DMS79 treated with DMSO at 0.1 percent for 48 hours (cell line): ENCODE data around the gene APBA3.

ENCODE experiments used
- DNase-seq: peaks from one replicate; lab custom pipeline; 2025; lab: John Stamatoyannopoulos, UW

The APBA3 gene

DNA sequence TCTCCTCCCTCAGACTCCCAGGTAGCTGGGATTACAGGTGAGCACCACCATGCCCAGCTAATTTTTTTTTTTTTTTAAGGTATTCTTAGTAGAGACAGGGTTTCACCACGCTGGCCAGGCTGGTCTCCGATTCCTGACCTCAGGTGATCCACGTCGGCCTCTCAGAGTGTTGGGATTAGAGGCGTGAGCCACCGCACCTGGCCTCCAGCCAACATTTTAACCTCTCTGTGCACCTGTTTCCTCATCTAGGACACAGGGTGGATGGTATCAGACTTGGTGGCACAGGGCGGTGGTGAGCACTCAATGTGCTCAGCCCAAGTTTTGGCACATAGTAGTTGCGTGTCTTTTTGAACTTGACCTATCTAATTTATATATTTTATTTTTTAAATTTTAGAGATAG is 12.5 kb downstream of the APBA3 start:
- no peak for DNase-seq

DNA sequence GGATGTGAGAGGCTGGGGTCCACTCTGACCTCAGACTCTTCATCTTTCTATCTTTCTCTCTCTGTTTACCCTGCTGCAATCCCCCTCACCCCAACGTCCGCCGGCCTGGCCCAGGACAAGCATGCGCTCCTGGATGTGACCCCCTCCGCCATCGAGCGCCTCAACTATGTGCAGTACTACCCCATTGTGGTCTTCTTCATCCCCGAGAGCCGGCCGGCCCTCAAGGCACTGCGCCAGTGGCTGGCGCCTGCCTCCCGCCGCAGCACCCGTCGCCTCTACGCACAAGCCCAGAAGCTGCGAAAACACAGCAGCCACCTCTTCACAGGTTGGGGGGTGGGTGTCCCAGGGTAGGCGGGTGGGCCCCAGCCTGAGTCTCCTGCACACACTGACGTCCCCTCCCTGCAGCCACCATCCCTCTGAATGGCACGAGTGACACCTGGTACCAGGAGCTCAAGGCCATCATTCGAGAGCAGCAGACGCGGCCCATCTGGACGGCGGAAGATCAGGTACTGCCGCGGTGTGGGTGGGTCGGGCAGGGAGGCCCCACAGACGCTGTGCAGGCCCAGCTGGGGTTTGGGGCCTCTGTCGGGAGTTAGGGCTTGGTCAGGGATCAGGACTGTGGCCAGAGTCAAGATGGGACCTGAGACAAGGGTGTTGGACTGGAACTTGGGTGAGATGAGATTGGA is 15.0 kb downstream of the APBA3 start:
- no peak for DNase-seq

DNA sequence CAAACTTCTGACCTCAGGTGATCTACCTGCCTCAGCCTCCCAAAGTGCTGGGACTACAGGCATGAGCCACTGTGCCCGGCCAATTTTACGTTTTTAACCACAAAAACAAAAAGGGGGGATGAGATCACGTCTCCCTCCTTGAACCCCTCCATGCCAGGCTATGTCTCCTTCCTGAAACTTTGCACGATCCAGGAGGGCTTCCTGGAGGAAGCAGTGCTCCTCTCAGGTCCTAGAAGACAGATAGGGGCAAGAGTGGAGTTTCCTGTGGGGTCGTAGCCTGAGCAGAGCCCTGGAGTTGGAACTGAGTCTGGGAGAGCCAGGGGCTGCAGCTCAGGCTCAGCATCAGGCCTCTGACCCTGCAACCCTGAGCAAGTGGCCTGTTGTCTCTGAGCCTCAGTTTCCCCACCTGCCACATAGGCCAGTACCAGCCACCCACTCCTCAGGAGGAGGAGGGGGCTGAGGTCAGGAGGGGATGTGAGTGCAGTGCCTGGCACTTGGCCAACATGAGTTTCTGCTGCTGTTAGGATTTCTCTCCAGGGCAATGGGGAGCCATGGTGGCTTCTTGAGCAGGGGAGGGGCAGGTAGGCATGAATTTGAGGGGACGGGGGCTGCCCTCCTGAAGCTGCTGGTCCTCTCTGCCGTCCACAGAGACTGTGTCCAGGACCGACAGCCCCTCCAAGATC is 16.0 kb downstream of the APBA3 start:
- DNase-seq, result no peak

DNA sequence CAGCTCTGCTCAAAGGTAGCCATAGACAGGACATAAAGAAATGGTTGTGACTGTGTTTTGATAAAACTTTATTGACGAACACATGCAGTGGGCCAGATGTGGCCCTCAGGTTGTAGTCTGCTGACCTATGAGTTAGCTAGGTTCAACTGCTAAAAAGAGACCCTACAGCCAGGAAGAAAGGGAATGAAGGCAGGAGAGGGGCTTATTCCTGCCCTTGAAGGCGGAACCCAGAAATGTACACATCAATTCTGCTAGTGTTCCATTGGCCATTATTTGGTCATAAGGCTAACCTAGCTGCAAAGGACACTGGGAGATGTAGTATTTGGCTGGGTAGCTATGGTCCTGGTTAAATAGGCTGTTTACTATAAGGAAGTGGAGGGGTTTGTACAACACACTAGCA is 18.0 kb downstream of the APBA3 start:
- no peak for DNase-seq

DNA sequence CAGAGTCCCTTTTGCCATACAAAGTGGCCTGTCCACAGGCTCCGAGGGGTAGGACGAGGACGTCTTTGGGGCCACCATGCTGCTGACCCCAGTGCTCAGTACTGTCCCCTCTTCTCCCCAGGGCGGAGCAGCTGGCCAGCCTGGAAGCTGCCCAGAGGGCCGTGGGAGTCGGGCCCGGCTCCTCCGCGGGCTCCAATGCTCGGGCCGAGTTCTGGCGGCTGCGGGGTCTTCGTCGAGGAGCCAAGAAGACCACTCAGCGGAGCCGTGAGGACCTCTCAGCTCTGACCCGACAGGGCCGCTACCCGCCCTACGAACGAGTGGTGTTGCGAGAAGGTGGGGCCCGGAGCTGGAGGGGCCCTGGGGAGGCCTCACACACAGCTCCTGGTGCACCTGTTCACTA is 21.1 kb downstream of the APBA3 start:
- no peak for DNase-seq

DNA sequence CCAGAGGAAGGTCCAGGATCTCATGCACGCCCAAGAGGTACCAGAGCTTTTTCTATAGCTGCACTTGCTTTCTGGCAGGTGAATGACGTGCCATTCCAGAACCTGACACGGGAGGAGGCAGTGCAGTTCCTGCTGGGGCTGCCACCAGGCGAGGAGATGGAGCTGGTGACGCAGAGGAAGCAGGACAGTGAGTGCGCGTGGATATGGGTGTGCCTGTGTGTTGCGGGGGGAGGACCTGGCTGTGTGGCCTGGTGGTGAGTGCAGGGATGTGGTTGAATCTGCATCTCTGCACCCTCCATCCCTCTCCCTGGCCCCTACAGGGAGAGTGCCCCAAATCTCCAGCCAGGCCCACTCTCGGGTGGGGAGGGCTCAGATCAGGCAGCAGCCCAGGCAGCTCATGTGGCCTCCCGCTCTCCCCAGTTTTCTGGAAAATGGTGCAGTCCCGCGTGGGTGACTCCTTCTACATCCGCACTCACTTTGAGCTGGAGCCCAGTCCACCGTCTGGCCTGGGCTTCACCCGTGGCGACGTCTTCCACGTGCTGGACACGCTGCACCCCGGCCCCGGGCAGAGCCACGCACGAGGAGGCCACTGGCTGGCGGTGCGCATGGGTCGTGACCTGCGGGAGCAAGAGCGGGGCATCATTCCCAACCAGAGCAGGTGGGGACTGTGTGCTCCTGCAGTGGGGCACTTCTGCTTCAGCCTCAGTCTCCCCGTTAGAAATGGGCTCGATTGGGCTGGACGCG is 22.8 kb downstream of the APBA3 start:
- no peak for DNase-seq

DNA sequence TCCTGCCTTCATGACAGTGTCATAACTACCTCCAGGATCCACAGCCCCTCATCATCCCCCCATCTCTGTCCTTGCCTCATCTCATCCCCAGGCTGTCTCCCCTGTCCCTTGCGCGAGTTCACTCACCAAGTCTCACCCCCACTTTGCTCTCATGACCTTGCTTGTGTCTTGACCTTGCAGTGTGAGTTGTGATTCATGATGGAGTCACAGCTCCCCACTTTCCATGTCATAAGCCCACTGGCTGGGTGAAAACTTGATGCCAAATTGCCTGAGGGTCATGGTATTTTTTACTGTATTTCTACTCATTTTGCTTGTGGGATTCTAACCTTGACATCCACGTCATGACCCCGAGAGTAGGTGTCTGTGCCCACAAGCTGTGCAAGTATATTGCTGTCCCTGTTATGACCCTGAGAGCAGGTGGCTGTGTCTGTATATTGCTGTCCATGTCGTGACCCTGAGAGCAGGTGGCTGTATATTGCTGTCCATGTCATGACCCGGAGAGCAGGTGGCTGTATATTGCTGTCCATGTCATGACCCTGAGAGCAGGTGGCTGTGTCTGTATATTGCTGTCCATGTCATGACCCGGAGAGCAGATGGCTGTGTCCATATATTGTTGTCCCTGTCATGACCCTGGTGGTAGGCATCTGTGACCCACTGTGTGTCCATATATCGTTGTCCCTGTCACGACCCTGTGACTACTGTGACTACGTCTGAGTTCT is 23.8 kb downstream of the APBA3 start:
- DNase-seq, result no peak

DNA sequence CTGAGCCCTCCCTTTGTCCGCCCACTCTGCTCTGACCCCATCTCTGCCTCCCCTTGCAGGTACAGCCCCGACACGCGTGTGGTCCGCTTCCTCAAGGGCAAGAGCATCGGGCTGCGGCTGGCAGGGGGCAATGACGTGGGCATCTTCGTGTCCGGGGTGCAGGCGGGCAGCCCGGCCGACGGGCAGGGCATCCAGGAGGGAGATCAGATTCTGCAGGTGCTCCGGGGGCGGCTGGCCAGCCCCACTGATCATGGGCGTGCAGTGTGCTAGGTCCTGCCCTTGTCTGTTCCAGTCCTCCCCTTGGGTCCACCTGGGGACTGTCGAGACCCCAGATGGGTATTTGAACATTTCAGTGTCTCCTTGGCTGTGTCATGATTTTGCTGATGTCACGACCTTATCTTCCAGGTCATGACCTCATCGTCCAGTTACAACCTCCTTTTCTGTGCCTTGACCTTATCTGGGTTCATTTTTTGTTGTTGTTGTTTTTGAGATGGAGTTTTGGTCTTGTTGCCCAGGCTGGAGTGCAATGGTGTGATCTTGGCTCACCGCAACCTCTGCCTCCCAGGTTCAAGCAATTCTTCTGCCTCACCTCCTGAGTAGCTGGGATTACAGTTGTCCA is 25.3 kb downstream of the APBA3 start:
- DNase-seq, result no peak

DNA sequence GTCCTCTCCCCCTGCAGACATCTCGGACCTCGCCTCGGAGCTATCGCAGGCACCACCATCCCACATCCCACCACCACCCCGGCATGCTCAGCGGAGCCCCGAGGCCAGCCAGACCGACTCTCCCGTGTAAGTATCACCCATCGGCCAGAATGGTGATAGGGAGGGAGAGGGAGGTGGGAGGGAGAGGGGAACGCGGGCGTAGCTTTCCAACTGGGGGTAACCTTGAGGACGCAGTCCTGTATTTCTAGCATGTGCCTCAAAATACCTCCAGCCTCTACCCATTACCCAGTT is 27.2 kb downstream of the APBA3 start:
- no peak for DNase-seq

DNA sequence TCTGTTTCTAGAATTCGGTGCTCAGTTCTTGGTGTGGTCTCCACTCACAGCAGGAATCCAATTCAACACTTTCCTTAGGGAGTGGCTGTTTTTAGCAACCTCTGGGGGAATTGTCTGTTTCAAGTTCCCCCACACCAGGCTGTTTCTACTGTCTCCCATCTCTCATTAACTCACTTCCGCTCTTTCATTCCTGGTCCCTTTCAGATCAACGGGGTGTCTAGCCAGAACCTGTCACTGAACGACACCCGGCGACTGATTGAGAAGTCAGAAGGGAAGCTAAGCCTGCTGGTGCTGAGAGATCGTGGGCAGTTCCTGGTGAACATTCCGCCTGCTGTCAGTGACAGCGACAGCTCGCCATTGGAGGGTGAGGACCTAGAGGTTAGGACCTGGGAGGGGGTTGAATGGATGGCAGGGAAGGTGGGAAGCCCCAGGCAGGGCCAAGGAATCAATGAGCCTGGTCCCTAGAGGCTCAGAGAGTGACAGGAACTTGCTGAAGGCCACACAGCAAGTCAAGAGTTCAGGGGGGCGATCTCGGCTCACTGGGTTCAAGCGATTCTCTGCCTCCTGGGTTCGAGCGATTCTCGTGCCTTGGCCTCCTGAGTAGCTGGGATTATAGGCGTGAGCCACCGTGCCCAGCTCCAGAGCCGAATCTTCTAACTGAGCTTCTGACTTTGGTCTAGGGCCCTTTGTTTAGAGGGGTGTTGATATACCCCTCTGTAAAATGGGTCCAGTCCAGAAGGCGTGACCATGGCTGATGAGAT is 27.8 kb downstream of the APBA3 start:
- DNase-seq, result no peak

DNA sequence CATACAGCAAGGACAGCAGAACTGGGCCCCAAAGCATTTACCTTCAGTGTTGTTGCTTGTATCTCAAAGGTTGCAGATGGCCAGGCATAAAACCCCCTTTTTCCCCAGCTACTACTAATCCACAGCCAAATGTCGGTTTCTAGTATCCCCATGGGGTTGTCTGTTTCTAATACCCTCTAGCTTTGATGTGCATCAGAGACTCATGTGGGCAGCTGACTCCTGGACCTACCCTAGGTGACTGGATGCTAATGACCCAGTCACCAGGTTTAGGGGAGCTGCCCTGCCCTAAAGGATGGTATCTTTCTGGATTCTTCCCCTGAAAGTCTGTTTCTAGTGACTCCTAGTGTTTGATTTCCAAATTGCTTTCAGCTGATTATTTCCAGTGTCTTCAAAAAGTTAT is 29.4 kb downstream of the APBA3 start:
- no peak for DNase-seq

DNA sequence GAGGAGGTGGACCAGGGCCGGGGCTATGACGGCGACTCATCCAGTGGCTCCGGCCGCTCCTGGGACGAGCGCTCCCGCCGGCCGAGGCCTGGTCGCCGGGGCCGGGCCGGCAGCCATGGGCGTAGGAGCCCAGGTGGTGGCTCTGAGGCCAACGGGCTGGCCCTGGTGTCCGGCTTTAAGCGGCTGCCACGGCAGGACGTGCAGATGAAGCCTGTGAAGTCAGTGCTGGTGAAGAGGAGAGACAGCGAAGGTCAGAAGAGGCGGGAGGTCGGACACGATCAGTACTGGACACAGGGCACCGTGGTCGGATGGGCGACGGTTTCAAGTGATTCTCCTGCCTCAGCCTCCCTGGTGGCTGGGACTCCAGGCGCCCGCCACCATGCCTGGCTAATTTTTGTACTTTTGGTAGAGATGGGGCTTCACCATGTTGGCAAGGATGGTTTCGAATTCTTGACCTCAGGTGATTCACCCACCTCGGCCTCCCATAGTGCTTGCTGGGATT is 31.0 kb downstream of the APBA3 start:
- no peak for DNase-seq

DNA sequence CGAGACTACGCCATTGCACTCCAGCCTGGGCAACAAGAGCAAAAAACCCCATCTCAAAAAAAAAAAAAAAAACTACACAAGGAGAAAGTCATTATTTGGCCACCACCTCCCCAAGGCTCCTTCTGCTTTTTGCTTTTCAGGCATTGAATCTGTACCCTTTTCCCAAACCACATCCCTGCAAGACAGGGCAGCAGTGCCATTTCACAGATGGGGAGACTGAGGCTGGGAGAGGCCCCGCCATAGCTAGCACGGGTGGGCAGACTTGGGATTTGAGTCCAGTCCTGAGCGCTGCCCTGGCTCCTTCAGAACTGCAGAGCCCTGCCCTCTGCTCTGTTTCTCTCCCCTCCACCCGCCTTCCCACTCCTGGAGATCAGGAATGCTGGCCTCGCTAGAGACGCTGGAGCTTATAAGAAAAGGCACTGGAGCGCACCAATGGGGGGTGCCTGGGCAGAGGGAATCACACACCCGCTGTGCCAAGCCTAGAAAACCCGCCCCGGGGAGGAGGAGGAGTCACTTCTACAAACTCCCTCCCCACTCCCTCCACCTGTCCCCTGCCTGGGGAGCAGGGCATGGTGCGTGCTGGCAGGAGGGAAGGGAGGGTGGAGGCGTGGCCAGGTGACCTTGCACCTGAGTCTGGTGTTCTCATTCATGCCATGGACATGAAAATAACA is 35.7 kb downstream of the APBA3 start:
- DNase-seq, result peak; percentile 7

DNA sequence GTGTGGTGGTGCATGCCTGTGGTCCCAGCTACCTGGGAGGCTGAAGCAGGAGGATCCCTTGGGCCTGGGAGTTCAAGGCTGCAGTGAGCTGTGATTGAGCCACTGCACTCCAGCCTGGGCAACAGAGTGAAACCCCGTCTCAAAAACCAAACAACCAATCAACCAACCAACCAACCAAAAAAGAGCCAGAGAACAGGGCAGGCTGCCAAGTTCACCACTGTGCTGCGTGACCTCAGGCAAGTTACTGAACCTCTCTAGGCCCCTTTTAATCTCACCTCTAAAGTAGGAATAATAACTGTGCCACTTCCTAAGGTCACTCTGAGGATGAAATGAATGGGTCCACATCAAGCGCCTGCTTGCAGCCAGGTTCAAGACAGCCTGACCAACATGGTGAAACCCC is 36.4 kb downstream of the APBA3 start:
- DNase-seq, result no peak

DNA sequence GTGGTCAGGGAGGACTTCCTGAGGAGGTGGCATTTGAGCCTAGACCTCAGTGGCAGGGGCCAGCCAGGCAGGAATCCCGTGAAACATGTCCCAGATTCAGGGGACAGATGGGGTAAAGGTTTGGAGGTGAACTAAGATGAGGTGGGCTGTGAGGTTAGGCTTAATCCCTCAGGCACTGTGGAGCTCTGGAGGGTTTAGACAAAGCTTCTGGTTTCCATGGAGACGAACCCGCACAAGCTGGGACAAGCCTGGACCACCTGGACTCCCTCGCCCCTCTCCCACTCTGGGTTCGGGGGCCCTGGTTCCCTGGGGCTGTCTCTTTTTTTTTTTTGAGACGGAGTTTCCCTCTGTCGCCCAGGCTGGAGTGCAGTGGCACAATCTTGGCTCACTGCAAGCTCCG is 37.6 kb downstream of the APBA3 start:
- peak; percentile 11 for DNase-seq

DNA sequence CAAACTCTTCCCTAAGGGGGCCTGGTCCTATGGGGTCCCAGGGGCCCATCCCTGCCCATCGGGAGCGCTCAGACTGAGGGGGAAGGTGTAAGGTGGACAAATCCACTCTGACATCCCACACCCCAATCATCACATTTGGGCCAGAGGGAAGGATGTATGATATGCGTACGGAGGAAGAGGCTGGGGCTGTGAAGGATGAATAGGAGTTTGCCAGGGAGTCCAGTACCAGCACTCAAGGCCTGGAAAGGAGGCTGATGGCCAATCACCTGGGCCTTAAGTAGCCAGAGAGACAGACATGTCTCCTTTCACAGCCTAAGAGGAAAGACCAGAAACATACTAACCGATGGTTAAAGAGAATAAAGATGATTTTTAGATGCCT is 38.4 kb downstream of the APBA3 start:
- DNase-seq, result no peak

DNA sequence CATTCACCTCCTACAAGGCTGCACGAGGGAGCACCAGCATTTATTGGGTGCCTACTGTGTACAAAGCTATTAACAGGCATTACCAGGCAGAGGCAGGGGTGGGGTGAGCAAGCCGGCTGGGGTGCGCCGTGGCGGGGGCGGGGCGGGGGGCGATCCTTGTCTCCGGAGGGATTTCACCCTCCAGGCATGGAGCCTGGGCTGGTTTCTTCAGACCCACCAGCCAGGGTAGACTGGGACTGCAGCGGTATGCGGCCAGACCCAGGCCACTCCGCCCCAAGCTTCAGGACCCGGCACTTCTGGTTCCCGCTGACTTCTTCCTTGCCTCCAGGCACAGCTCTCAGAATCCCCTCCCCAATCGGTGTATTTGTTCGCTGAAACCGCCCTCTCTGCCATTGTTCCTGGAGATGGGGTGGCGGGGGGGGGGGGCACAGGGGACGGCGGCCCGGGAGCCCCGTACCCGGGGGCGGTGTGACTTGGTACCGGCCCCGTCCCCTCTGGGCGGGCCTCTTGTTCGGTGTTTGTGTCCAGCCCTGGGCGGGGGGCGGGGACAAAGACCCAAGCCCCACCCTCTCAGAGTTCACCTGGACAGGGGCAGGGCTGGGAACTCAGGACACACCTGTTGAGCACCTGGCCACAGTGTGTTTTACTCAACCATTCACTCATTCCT is 38.9 kb downstream of the APBA3 start:
- no peak for DNase-seq

DNA sequence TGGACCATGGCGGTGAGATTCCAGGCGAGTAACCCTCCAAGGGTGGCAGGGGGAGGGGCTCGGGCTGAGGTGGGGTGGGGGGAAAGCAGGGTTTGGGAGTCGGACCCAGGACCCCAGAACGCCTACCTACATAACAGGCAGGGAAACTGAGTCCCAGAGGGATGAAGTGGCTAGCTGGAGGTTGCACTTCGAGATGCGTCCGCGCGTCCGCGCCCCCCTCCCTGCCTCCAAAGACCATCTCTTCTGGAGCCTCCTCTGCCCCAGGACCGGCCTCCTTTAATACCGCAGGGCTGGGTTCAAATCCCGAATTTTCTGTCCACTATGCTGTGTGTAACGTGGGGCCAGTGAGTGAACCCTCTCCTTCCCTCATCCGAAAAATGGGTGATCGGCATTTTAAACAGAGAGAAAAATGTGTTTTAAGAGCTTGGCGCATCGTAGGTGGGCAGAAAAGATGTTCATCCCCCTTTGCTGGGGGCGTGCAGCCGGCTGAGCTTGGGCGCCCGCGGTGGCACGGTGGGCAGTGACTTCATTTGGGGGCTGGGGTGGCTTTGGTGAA is 39.5 kb downstream of the APBA3 start:
- no peak for DNase-seq

DNA sequence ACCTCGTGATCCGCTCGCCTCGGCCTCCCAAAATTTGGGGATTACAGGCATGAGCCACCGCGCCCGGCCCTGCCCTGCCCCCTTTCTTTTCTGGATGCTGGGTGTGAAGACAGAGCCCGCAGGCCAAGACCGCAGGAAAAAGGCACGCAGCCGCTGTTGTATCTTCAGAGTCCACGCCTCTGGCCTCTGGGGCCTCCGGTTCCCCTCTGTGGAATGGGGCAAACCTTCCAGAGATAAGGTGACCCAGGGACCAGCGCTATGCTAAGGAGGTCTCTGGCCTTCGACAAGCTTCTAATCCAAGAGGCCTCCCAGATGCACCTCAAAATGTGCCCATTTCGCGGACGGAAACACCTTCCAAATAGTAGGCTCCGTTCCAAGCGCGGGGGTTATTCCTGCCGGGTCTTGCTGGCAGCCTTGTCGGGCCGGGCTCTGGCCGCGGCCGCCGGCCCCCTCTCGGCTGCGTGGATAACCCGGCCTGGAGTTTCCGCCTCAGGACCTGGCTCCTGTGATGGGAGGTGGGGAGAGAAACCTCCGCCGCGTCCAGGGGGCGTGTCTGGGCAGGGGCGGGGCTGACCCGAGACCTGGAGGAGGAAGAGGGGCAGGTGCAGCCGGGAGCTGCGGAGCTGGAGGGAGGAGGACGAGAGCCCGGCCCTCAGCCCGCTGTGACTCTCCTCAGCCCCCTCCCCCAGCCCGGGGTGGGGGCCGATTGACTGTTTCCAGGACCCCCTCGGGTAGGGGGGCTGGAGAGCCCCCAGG is 40.2 kb downstream of the APBA3 start:
- DNase-seq, result peak; percentile 85
